22Rv1 (cell line): ENCODE results near the gene GLOD4.

Source experiments
- ZFX ChIP-seq: fragments of 450-650 bp; IDR thresholded peaks from 2 replicates; pipeline ENCODE4 v1.6.1; 2017; ENCODE audit warnings: antibody characterized with exemption, borderline replicate concordance
- TF ChIP-seq, protein P1 (sequence below): fragments of 450-650 bp; IDR thresholded peaks from 2 replicates; pipeline ENCODE4 v1.5.1; 2017; ENCODE audit warnings: mild to moderate bottlenecking

DNA sequence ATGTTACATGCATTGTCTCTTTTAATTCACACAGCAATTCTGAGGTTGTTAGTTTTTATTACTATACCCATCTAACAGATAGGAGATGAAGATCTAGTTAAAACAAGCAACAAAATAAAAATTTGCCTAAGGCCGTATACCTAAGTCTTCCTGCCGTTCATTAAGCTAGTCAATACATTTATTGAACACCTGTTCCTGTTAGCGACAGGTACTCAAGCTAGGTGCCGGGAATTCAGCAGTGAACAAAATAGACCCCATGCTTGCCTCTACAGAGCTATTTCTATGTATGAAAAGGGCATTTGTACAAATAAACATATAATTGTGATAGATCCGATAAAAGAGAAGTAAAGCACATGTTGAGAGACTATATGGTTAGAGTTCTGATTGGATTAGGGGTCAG lies 64.0 kb downstream of the GLOD4 start:
- TF ChIP-seq, protein P1, sequence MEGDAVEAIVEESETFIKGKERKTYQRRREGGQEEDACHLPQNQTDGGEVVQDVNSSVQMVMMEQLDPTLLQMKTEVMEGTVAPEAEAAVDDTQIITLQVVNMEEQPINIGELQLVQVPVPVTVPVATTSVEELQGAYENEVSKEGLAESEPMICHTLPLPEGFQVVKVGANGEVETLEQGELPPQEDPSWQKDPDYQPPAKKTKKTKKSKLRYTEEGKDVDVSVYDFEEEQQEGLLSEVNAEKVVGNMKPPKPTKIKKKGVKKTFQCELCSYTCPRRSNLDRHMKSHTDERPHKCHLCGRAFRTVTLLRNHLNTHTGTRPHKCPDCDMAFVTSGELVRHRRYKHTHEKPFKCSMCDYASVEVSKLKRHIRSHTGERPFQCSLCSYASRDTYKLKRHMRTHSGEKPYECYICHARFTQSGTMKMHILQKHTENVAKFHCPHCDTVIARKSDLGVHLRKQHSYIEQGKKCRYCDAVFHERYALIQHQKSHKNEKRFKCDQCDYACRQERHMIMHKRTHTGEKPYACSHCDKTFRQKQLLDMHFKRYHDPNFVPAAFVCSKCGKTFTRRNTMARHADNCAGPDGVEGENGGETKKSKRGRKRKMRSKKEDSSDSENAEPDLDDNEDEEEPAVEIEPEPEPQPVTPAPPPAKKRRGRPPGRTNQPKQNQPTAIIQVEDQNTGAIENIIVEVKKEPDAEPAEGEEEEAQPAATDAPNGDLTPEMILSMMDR, result no peak
- no peak for TF ChIP-seq ZFX
